ENCODE measurements around the gene FOLR2.
"Not testable (repeated sequence)": the region's sequence is repeated elsewhere in the genome, so short reads cannot be mapped to it uniquely, and the experiment has no call there.

FOLR2 gene

DNA sequence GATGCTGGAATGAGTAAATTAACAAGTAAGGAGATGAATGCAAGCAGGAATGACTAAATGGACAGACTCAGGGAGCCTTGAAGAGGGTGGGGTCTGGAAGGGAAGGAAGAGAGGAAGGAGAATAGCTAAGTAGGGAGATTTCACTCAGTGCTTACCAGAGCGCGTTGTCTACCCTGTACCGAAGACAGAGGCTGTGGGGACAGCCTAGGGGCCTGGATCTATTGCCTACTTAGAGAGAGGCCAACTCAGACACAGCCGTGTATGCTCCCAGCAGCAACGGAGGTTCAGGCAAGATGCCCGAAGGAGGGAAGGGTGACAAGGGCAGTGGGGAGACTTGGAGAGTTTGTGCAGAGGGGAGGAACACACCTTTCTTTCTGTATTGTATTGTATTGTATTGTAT is at the start of gene FOLR2:
FOLR2 (plus strand) TSS at position 157 of the 400 bp plus-strand sequence. CDS start 1,791 bp downstream, outside the sequence.
- no peak for DNase-seq

DNA sequence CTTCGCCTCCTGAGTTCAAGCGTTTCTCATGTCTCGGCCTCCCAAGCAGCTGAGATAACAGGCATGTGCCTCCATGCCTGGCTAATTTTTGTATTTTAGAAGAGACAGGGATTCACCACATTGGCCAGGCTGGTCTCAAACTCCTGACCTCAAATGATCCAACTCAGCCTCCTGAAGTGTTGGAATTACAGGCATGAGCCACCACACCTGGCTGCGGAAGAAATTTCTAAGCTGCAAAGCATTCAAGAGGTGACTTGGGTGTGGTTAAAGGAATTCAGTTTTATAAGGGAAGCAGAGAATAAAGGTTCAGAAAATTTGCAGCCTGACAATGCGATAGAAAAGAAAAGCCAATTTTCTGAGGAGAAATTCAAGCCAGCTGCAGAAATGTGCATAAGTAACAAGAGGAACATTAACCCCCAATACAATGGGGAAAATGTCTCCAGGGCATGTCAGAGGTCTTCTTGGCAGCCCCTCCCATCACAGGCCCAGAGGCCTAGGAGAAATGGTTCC is 47.5 kb upstream of the FOLR2 start:
- DNase-seq = not testable (repeated sequence)

DNA sequence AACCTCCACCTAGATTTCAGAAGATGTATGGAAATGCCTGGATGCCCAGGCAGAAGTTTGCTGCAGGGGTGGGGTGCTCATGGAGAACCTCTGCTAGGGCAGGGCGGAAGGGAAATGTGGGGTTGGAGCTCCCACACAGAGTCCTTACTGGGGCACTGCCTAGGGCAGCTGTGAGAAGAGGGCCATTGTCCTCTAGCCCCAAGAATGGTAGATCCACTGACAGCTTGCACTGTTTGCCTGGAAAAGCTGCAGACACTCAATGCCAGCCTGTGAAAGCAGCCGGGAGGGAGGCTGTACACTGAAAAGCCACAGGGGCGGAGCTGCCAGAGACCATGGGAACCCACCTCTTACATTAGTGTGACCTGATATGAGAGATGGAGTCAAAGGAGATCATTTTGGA is 46.8 kb upstream of the FOLR2 start:
- DNase-seq = not testable (repeated sequence)

DNA sequence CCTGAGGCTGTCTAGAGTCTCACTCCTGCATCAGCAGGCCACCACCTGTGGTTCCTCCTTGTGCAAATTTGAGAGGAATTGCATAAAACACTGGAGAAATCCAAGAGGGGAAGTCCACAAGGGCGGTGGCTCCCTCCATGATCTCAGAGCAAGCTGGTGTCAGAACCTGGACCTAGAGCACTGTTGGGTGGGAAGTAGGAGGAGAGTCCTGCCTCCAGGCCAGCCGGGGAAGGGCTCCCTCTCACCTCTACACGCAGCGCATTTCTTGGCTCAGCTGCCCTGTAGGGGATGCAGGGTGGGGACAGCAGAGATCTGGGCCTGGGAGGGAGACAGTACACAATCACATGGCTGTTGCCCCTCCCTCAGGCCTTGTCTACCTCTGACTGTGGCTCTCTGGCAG is 44.6 kb upstream of the FOLR2 start:
- not testable (repeated sequence) for DNase-seq

DNA sequence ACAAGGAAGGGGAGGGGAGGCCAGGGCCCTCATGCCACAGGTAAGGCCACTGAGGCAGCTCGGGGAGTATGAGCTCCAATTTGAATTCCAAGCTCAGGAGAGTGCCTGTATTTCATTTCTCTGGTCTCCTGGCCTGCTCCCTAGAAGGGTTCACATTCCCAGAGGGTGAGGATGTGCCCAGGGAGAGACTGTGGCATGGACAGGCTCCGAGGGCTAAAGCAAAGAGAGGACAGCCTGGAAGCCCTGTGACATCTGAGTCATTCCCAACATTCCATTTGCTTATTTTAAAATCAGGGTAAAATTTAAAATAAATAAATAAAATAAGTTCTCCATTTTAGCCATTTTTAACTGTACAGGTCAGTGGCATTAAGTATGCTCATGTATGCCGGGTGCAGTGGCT is 43.3 kb upstream of the FOLR2 start:
- DNase-seq = no peak

DNA sequence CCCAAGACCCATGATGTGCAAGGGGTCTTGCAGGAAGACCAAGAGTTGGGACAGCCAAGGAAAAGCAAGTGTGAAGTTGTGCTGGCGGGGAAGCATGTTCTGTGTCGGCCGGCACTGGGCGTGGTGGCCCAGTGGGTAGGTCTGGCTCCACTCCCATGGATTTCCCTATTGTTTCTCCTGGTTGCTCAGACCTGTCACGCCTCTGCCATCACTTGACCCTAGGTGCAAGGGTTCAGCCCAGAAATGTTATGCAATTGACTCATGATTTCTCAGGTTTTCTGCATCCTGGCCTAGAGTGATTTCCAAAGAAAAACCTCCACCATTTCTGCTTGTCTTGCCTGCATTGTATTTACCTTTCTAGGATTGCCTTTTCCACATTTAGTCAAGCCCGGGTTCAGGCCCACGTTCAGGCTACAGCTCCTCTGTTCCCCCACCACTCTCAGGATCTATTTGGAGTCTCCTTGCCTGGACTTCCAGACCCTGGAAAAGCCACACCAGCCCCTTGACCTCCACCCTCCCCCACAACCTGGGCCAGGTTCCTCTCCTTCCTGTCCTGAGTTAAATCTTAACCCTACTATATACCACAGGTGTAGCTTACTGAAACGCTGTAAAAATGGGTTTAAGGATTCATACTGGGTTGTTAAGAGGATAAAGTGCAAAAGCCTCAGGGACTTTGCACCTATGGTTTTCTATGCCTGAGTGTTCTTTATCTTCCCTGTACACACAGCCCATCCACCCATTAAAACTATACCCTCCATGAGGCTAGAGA is 42.1 kb upstream of the FOLR2 start:
- DNase-seq = no peak

DNA sequence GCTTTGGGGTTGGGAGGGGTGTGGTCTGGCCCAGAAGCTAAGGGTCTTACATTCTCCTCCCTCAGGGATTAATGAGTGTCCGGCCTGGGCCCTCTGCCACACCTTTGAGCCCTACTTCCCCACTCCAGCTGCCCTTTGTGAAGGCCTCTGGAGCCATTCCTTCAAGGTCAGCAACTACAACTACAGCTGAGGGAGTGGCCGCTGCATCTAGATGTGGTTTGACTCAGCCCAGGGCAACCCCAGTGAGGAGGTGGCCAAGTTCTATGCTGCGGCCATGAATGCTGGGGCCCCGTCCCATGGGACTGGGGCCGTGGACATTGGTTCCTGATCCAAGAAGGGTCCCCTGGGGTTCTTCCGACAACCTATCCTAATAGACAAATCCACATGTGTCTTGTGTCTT is 38.9 kb upstream of the FOLR2 start:
- no peak for DNase-seq

DNA sequence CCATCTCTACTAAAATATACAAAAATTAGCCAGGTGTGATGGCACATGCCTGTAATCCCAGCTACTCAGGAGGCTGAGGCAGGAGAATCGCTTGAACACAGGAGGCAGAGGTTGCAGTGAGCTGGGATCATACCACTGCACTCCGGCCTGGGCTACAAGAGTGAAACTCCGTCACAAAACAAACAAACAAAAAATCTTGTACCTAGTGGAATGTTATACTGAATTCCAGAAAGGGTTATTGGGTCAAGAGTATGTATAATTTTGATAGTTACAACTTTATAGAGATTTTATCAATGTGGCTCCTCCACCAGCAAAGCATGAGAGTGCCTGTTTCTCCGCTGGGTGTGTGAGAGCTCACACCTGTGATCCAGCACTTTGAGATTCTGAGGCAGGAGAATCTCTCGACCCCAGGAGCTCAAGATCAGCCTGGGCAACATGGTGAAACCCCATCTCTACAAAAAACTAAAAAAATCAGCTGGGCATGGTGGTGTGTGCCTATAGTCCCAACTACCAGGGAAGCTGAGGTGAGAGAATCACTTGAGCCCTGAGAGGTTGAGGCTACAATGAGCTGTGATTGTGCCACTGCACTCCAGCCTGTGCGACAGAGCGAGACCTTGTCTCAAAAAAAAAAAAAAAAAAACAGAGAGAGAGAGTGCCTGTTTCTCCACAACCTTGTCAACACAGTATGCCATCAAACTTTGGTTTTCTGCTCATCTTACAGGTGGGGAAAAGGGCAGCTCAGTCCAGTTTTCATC is 37.4 kb upstream of the FOLR2 start:
- no peak for DNase-seq

DNA sequence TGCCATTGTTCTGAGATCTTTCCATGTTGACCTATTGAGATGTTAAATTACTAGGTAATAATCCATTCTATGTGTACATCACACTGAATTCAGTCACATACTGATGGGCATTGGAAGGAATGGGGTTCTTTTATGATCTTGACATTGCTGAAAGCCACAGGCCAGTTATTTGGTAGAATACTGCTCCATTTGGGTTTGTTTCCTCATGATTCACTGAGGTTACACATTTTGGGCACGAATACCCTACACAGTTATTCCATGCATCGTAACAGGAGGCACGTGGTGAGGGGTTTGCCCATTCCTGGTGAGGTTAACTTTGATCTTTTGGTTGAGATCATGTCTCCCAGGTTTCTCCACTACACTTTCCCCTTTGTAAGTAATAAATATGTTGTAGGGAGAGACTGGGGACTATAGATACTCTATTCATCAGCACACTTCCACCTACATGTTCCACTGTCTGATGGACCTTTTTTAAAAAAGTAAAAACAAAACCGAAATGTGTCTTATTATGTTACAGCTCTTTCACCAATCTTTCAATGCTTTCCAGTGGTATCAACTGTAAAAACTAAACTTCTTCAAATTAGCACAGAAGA is 36.7 kb upstream of the FOLR2 start:
- DNase-seq = no peak

DNA sequence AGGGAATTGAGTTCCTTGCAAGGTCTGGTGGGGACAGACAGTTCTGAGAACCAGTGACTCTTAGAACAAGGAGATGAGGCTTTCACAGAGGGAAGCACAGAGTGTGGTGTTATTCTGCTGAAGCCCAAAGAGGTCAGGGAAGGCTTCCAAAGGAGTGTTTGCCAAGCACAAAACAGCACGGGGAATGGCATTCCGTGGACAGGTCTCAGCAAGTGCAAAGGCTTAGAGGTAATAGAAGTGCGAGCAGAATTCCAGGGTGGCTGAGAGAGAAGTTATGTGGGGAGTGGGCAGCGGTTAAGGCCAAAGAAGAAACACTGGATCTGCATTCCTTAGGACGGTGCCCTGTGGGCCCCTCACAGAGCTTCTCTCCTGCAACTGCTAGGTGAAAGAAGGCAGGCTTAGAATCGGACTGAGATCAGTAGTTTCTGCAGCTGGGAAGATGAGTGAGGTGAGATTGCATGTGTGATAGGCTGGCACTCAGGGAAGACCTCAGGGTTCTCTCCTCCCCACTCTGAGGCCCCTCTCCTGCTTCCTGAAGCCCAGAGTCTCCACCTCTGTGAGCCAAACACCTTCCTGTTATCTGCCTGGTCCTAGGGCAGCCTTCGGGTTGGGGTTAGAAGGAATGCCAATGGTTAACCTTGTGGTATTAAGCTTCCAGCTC is 35.6 kb upstream of the FOLR2 start:
- DNase-seq = not testable (repeated sequence)

DNA sequence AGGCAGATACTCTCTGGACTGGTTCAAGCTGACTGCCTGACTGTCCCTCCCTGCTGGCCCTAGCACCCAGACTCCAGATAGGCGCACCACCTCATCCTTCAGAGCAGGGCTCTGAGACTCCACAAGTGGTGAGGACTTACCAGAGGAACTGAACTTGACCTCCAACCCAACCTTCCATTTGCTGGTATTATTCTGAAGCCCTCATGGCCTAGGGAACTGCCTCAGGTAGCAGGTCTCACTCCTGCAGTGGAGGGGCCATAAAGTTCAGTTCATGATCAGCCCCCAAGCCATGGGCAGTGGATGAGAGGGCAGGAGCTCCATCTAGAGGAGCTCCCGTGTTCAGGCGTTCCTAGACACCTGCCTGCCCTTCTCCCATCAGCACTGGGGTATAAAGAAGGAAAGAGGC is 35.0 kb upstream of the FOLR2 start:
- DNase-seq = peak in 1 of 2 experiments; percentile 11

DNA sequence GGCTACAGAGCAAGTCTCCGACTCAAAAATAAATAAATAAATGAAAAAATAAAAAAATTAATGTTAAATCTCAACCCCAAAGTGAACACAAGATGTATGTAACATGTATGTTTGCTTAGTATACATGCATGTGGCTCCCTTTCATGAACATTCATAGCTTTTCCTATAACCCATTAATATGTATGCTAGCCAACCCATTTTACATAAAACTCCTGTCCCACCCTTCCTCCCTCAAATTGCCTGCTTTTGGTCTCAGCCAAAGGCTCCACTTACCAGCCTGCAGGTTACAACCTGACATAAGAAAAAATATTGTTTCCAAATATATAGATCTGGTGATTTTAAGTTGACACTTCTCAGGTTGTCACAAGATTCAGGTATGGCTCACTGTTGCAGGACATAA is 28.3 kb upstream of the FOLR2 start:
- DNase-seq = no peak

DNA sequence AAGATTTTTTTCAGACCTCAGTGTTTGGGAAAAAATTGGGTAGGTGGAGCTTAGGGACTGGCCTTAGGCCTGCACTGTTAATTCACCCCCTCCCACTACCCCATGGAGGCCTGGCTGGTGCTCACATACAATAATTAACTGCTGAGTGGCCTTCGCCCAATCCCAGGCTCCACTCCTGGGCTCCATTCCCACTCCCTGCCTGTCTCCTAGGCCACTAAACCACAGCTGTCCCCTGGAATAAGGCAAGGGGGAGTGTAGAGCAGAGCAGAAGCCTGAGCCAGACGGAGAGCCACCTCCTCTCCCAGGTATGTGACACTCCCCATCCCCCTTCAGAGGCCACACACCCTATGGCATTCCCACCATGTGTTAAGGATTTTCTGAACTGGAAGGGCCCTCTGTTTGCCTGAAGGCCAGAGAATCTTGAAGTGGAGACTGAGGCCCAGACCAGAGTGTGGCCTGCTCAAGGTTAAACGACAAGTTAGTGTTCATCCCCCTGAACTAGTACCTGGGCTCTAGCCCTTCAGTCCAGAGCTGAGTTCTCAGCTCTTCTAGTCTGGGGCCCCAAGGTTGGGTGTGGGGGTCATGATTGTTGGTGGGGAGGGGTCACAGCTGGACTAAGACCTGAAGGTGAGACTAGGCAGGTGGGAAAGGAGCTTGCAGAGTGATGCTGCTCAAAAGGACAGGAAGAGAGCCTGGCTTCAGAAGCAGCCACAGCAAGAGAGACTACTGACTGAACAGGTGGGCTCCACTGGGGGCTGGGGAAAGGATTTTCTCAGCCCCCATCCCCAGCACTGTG is 26.9 kb upstream of the FOLR2 start:
- no peak for DNase-seq

DNA sequence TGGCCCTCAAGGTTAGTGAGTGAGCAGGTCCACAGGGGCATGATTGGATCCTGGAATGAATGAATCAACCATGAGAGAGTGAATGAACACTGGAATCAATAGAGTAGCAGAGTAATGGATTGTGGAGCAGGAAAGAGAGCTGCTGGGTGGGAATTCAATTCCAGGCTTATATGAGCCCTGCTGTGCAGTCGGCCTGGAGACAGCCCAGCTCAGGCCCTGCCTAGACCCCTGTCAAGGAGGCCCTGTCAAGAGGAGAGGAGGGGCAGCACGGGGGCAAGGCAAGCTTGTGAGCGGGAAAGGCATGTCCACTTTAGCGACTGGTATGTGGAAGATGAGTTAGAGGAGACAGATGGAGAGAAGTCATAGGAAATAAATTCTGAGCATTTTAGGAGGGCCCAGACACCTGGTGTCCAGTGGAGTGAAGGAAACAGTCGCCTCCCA is 25.9 kb upstream of the FOLR2 start:
- no peak for DNase-seq

DNA sequence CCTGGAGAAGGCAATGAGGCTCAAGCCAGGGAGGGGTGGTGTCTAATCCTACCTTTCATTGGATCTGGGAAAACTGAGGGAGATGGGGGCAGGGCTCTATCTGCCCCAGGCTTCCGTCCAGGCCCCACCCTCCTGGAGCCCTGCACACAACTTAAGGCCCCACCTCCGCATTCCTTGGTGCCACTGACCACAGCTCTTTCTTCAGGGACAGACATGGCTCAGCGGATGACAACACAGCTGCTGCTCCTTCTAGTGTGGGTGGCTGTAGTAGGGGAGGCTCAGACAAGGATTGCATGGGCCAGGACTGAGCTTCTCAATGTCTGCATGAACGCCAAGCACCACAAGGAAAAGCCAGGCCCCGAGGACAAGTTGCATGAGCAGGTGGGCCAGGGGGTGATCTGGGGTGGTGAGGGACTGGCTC is 24.6 kb upstream of the FOLR2 start, which contains the start of gene FOLR1:
FOLR1 (plus strand) TSS at position 180 of the 421 bp plus-strand sequence; CDS start at position 214, 34 bp downstream.
- DNase-seq = no peak

DNA sequence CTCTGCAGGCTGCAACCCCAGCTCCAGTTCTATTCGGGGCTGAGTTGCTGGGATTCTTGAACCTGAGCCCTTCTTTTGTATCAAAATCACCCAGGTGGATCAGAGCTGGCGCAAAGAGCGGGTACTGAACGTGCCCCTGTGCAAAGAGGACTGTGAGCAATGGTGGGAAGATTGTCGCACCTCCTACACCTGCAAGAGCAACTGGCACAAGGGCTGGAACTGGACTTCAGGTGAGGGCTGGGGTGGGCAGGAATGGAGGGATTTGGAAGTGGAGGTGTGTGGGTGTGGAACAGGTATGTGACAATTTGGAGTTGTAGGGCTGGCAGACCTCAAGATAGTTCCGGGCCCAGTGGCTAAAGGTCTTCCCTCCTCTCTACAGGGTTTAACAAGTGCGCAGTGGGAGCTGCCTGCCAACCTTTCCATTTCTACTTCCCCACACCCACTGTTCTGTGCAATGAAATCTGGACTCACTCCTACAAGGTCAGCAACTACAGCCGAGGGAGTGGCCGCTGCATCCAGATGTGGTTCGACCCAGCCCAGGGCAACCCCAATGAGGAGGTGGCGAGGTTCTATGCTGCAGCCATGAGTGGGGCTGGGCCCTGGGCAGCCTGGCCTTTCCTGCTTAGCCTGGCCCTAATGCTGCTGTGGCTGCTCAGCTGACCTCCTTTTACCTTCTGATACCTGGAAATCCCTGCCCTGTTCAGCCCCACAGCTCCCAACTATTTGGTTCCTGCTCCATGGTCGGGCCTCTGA is 20.9 kb upstream of the FOLR2 start:
- no peak for DNase-seq

DNA sequence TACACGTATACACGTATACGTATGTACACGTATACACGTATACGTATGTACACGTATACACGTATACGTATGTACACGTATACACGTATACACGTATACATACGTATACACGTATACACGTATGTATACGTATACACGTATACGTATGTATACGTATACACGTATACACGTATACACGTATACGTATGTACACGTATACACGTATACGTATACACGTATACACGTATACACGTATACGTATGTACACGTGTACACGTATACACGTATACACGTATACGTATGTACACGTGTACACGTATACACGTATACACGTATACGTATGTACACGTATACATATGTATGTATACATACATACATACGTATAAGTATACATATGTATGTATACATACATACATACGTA is 15.1 kb upstream of the FOLR2 start:
- DNase-seq = not testable (repeated sequence)

DNA sequence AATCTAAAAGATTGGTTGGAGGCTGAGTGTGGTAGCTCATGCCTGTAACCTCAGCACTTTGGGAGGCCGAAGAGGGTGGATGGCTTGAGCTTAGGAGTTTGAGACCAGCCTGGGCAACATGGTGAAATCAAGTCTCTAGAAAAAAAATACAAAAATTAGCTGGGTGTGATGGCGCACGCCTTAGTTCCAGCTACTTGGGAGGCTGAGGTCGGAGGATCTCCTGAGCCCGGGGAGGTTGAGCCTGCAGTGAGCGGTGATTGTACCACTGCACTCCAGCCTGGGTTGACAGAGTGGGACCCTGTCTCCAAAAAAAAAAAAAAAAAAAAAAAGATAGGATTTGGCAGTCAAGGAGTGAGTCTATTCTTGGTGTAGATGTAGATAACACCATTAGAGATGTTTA is 14.0 kb upstream of the FOLR2 start:
- no peak for DNase-seq

DNA sequence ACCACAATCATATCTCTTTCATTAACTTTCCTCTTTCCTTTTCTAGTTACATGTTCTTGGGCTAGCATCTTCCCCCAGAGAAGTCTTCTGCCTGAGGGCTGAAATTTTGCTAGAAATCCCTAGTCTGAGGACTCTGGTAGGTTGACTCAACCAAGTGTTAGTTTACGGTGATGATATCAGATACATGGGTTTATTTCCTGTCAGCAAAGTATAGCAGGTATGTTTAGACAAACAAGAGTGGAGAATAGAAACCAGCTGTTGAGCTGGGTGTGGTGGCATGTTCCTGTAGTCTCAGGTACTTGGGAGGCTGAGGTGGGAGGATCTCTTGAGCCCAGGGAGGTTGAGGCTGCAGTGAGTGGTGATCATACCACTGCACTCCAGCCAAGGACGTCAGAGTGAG is 13.4 kb upstream of the FOLR2 start:
- no peak for DNase-seq

DNA sequence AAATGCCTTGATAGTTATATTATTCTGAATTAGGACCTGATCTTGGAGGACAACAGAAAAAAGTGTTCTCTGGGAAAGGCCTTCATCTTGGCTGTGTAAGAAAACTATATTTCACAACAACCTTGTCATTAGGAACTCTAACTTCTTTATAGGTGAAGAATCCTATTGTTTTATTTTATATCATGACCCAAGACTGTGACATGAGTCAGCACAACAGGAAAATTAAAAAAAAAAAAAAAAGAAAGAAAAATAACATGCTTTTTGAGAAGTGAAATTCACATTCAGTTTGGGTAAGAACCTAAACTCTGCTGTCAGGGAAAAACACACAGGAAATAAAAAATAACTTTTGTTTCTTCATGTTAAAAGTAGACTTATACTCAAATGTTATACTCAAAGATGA is 11.7 kb upstream of the FOLR2 start:
- no peak for DNase-seq

DNA sequence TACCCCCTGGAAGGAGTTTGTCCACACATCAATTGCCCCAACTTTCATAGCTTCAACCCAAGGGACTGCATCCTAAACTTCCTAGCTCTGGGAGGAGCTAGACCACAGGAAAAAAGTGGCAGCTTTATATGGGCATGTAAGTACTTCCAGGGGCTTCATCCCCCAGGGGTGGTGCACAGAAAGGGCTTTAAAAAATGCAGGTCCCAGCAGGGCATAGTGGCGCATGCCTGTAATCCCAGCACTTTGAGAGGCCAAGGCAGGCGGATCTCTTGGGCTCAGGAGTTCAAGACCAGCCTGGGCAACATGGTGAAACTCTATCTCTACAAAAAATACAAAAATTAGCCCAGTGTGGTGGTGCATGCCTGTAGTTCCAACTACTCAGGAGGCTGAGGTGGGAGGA is 9.8 kb upstream of the FOLR2 start:
- DNase-seq = not testable (repeated sequence)
